Measurements from ENCODE around the gene TAAR5. TPM values are rescaled to one million over a fixed set of nuclear protein-coding genes. Genes with fewer than 3 reads are reported as not detected.

Gene TAAR5
- total and polyA plus RNA-seq, 2 of the 8 experiments (the other 6 are each of a cell fraction or from before 2014, with no cell fraction given), result not detected

- H2AK5ac ChIP-seq (ENCODE audit: low read depth, low read length), result no peak overlapping the region
- H3K36me3 ChIP-seq (ENCODE audit: control insufficient read depth in 2 of 4, insufficient read depth in 4 of 4, low read length in 3 of 4), result no peaks in the 10 kb centered on the region
- H3K4me3 ChIP-seq (ENCODE audit: extremely low read depth in 1 of 4, insufficient read depth in 2 of 4, low read depth in 3 of 4, low read length in 4 of 4), result no peak overlapping the region
- 91% methylated on average over 2 of the region's 2 CpGs; no CpG with 5 or more reads in 1 of the 2 experiments for WGBS, 2 experiments (ENCODE audit: extremely low coverage in 1 of 2, insufficient coverage in 1 of 2, insufficient read length in 1 of 2, insufficient replicate concordance in 2 of 2, low coverage in 1 of 2, low lambda C conversion rate in 2 of 2, missing lambda C conversion rate in 1 of 2)
- H4K20me1 ChIP-seq (replicated peaks in 1 of 2; ENCODE audit: control insufficient read depth in 1 of 2, insufficient read depth in 2 of 2, low read length in 2 of 2), result no peaks in the 10 kb centered on the region
- no peak overlapping the region for H4K91ac ChIP-seq (replicated peaks; ENCODE audit: insufficient read length, low read length)
- H3K79me1 ChIP-seq (ENCODE audit: low read depth, low read length), result no peaks in the 10 kb centered on the region
- no peak overlapping the region for H3K56ac ChIP-seq (replicated peaks; ENCODE audit: insufficient read length, low read depth, low read length)
- H2BK15ac ChIP-seq (ENCODE audit: low read length), result no peak overlapping the region
- no peaks in the 10 kb centered on the region for H3K4me1 ChIP-seq (replicated peaks in 1 of 4; ENCODE audit: control insufficient read depth in 3 of 4, insufficient read depth in 4 of 4, low read length in 3 of 4)
- DNase-seq (ENCODE audit: low read depth in 1 of 2, low spot score in 2 of 2) (no peak), FAIRE-seq (no peak)
- H4K8ac ChIP-seq (ENCODE audit: extremely low read depth, insufficient read depth, low read length), result no peak overlapping the region
- no peaks in the 10 kb centered on the region for H3K9me3 ChIP-seq (ENCODE audit: insufficient read depth in 2 of 2, low read depth in 1 of 2, low read length in 1 of 2)
- no peaks in the 10 kb centered on the region for H3K27me3 ChIP-seq (replicated peaks in 1 of 4; ENCODE audit: control insufficient read depth in 3 of 4, extremely low read depth in 1 of 4, insufficient read depth in 3 of 4, low read length in 3 of 4)
- no peak overlapping the region for H2BK5ac ChIP-seq (ENCODE audit: low read depth, low read length)
- ChIA-PET CTCF (ENCODE audit: partially characterized antibody) (interaction anchor here (3.9 kb wide), 1 partner anchor 12 kb away, joined by 15 read pairs; no protein-coding TSS in a partner anchor), POLR2A (ENCODE audit: partially characterized antibody) (no interaction called here)
- H3K18ac ChIP-seq (ENCODE audit: extremely low read depth, low read length), result no peak overlapping the region
- no peak overlapping the region for H3K23ac ChIP-seq (ENCODE audit: insufficient read length)
- no peaks in the 10 kb centered on the region for H3K79me2 ChIP-seq (ENCODE audit: control insufficient read depth in 1 of 2, insufficient read depth in 2 of 2, low read length in 2 of 2)
- H2BK20ac ChIP-seq (ENCODE audit: low read length), result no peak overlapping the region
- H3K23me2 ChIP-seq (ENCODE audit: low read depth, low read length), result no peaks in the 10 kb centered on the region
- no peak overlapping the region for H2BK12ac ChIP-seq (ENCODE audit: low read depth, low read length)
- no peak overlapping the region for H3K4me2 ChIP-seq (ENCODE audit: insufficient read depth in 1 of 2, low read depth in 2 of 2, low read length in 2 of 2)
- no peak overlapping the region for H3K27ac ChIP-seq (ENCODE audit: low read depth, low read length)
- no peak overlapping the region for H3K14ac ChIP-seq (ENCODE audit: insufficient read length)
- H2BK120ac ChIP-seq (replicated peaks; ENCODE audit: low read depth, low read length), result no peak overlapping the region
- TF ChIP-seq RBBP5 (IDR thresholded peaks at IDR 0.05; ENCODE audit: borderline replicate concordance, low read depth, low read length) (no peak), CEBPB (IDR thresholded peaks at IDR 0.05; ENCODE audit: low read depth, low read length) (no peak), JUND (IDR thresholded peaks at IDR 0.05; ENCODE audit: low read length) (no peak), CHD2 (IDR thresholded peaks at IDR 0.05; ENCODE audit: low read length) (no peak)
- no peak overlapping the region for H3K9ac ChIP-seq (replicated peaks in 1 of 4; ENCODE audit: extremely low read depth in 1 of 4, low read depth in 3 of 4, low read length in 3 of 4)
- H3K4ac ChIP-seq (replicated peaks; ENCODE audit: insufficient read length, low read depth, low read length), result no peak overlapping the region
- H2AFZ ChIP-seq (ENCODE audit: low read length), result no peak overlapping the region
- H4K5ac ChIP-seq (ENCODE audit: insufficient read length, low read depth, low read length), result no peak overlapping the region
These were observed 22.1 kb upstream of the TAAR5 start for GRCh38 chr6:132611616-132612015.
